HepG2 (cell line): Measurements from ENCODE around the gene F12. TPM values are rescaled to one million over a fixed set of nuclear protein-coding genes. Genes with fewer than 3 reads are reported as not detected.

Source experiments
- ADNP ChIP-seq: sonication (generic); formaldehyde crosslinking; IDR thresholded peaks from 2 replicates; pipeline ENCODE4 v1.4.0; 2020; ENCODE audit warnings: missing genetic modification reagents
- AGO2 ChIP-seq: fragments of 200-400 bp; formaldehyde crosslinking; optimal IDR thresholded peaks from 2 replicates; pipeline ENCODE3; 2017; ENCODE audit warnings: mild to moderate bottlenecking, low read depth, low read length, moderate library complexity
- ATF1 ChIP-seq: IDR thresholded peaks from 2 replicates; pipeline ENCODE4 v1.6.1; 2016; ENCODE audit warnings: mild to moderate bottlenecking, control low read depth
- CC2D1A ChIP-seq: sonication (generic); formaldehyde crosslinking; IDR thresholded peaks from 2 replicates; pipeline ENCODE4 v1.8.1; 2023; ENCODE audit warnings: mild to moderate bottlenecking, missing genetic modification reagents
- CREM ChIP-seq, 2 experiments: sonication (generic) in 1 of 2; formaldehyde crosslinking in 1 of 2; IDR thresholded peaks; 2 replicates each; pipeline versions ENCODE4 v1.4.0 to v1.6.1; 2016 to 2020; ENCODE audit warnings: antibody characterized with exemption in 1 of 2, mild to moderate bottlenecking in 1 of 2, missing genetic modification reagents in 1 of 2
- GATA4 ChIP-seq: sonication (generic); IDR thresholded peaks from 2 replicates; pipeline ENCODE4 v1.6.1; 2016; ENCODE audit warnings: antibody characterized with exemption, low read depth, borderline replicate concordance
- HDAC2 ChIP-seq: sonication (generic); formaldehyde crosslinking; IDR thresholded peaks from 2 replicates; pipeline ENCODE4 v1.4.0; 2020; ENCODE audit warnings: missing genetic modification reagents
- KDM3A ChIP-seq: IDR thresholded peaks from 2 replicates; pipeline ENCODE4 v1.6.1; 2018; ENCODE audit warnings: low read depth, missing compliant biosample characterization
- LCORL ChIP-seq, 2 experiments: fragments of 450-650 bp in 1 of 2; sonication (generic) in 1 of 2; formaldehyde crosslinking in 1 of 2; IDR thresholded peaks; 2 replicates each; pipeline versions ENCODE4 v1.5.0 to v1.6.1; 2017 to 2020; ENCODE audit warnings: antibody characterized with exemption in 1 of 2, missing genetic modification reagents in 1 of 2
- MXI1 ChIP-seq: IDR thresholded peaks from 3 replicates; pipeline ENCODE4 v1.6.1; 2012; ENCODE audit warnings: low read depth, low read length, inconsistent platforms, borderline replicate concordance
- PAF1 ChIP-seq: IDR thresholded peaks from 2 replicates; pipeline ENCODE4 v1.6.1; 2016; ENCODE audit warnings: missing genetic modification reagents, missing compliant biosample characterization
- POLR2AphosphoS5 ChIP-seq: IDR thresholded peaks from 2 replicates; pipeline ENCODE4 v1.6.1; 2012; ENCODE audit warnings: low read depth, low read length
- SALL1 ChIP-seq: sonication (generic); formaldehyde crosslinking; IDR thresholded peaks from 2 replicates; pipeline ENCODE4 v1.8.0; 2022; ENCODE audit warnings: mild to moderate bottlenecking, missing genetic modification reagents
- STAT5B ChIP-seq: sonication (generic); formaldehyde crosslinking; IDR thresholded peaks from 2 replicates; pipeline ENCODE4 v1.4.0; 2020; ENCODE audit warnings: missing genetic modification reagents
- TFE3 ChIP-seq: IDR thresholded peaks from 2 replicates; pipeline ENCODE4 v1.6.1; 2016
- TOE1 ChIP-seq: sonication (generic); formaldehyde crosslinking; IDR thresholded peaks from 2 replicates; pipeline ENCODE4 v1.4.0; 2020; ENCODE audit warnings: mild to moderate bottlenecking, missing genetic modification reagents
- ZBTB33 ChIP-seq: sonication (generic); formaldehyde crosslinking; IDR thresholded peaks from 2 replicates; pipeline ENCODE4 v1.4.0; 2020; ENCODE audit warnings: missing genetic modification reagents
- ZC3H13 ChIP-seq: sonication (generic); formaldehyde crosslinking; IDR thresholded peaks from 2 replicates; pipeline ENCODE4 v1.8.1; 2023; ENCODE audit warnings: mild to moderate bottlenecking, missing genetic modification reagents, moderate library complexity
- ZEB1 ChIP-seq: IDR thresholded peaks from 2 replicates; pipeline ENCODE4 v1.6.1; 2012; ENCODE audit warnings: mild to moderate bottlenecking, low read depth, inconsistent platforms; ENCODE audit not compliant: insufficient replicate concordance
- ZNF343 ChIP-seq: sonication (generic); formaldehyde crosslinking; IDR thresholded peaks from 2 replicates; pipeline ENCODE4 v1.4.0; 2020; ENCODE audit warnings: mild to moderate bottlenecking, missing genetic modification reagents
- ZNF468 ChIP-seq: sonication (generic); formaldehyde crosslinking; IDR thresholded peaks from 2 replicates; pipeline ENCODE4 v1.8.0; 2022; ENCODE audit warnings: mild to moderate bottlenecking, moderate library complexity, missing genetic modification reagents
- ZNF558 ChIP-seq: sonication (generic); formaldehyde crosslinking; IDR thresholded peaks from 2 replicates; pipeline ENCODE4 v1.9.0; 2022; ENCODE audit warnings: mild to moderate bottlenecking, missing genetic modification reagents, borderline replicate concordance
- ZNF777 ChIP-seq: sonication (generic); formaldehyde crosslinking; IDR thresholded peaks from 2 replicates; pipeline ENCODE4 v1.4.0; 2020; ENCODE audit warnings: missing genetic modification reagents
- polyA plus RNA-seq, 8 experiments: library from polyadenylated mRNA; depleted of rRNA in 3 of 8; stranded (reverse) in 7 of 8; unstranded in 1 of 8; fragments of >200 nt; fragmentation: Illumina TruSeq in 4 of 8; extraction: Trizol in 4 of 8; gene quantifications; 2 replicates each; pipeline versions ENCODE4 v1.2.1 to v1.2.3, GENCODE V29; 2011 to 2016; ENCODE audit warnings: low read depth in 4 of 8, missing spikeins in 1 of 8, mixed read lengths in 1 of 8; ENCODE audit not compliant: insufficient read depth in 1 of 8
- total RNA-seq, 5 experiments: library from RNA; depleted of rRNA; stranded (reverse); fragments of >200 nt; fragmentation: Illumina TruSeq; extraction: Trizol; gene quantifications; 2 replicates each; pipeline ENCODE4 v1.2.3, GENCODE V29; 2016; ENCODE audit warnings: low read depth in 1 of 5
- TF ChIP-seq, protein P1 (sequence below): sonication (generic); formaldehyde crosslinking; IDR thresholded peaks from 2 replicates; pipeline ENCODE4 v1.4.0; 2020; ENCODE audit warnings: missing genetic modification reagents
- TF ChIP-seq, protein P2 (sequence below): sonication (generic); formaldehyde crosslinking; IDR thresholded peaks from 2 replicates; pipeline ENCODE4 v1.4.0; 2020; ENCODE audit warnings: mild to moderate bottlenecking, missing genetic modification reagents

F12 gene
- total and polyA plus RNA-seq, 2 of the 13 experiments (the other 11 are each of a cell fraction or from before 2014, with no cell fraction given): 2.5 to 3.0 TPM

- TF ChIP-seq CREM (IDR thresholded peaks at IDR 0.05) (no peak), CREM (CRISPR knock-in tag; IDR thresholded peaks at IDR 0.05) (no peak), ZC3H13 (CRISPR knock-in tag) (no peak), LCORL (IDR thresholded peaks at IDR 0.05) (no peak), LCORL (CRISPR knock-in tag; IDR thresholded peaks at IDR 0.05) (peak; percentile 67; the same call in 1 of the 2 replicates), ADNP (CRISPR knock-in tag) (no peak), ZNF343 (0 out of 2 replicates have a peak, but pooled peaks have one; percentile 43), ZEB1 (no peak), POLR2AphosphoS5 (peak; percentile 45; the same call in 1 of the 2 replicates), TFE3 (CRISPR knock-in tag) (no peak), ZBTB33 (CRISPR knock-in tag) (no peak), KDM3A (no peak), MXI1 (0 out of 3 replicates have a peak, but pooled peaks have one; percentile 31), HDAC2 (CRISPR knock-in tag) (peak; percentile 63; the same call in 1 of the 2 replicates), AGO2 (no peak), ZNF777 (CRISPR knock-in tag) (no peak), ZNF468 (CRISPR knock-in tag) (no peak), PAF1 (CRISPR knock-in tag) (no peak), STAT5B (CRISPR knock-in tag) (no peak), SALL1 (CRISPR knock-in tag) (peak; percentile 87), GATA4 (no peak), TOE1 (CRISPR knock-in tag) (no peak), ATF1 (CRISPR knock-in tag) (no peak), CC2D1A (CRISPR knock-in tag) (no peak), ZNF558 (no peak)
- TF ChIP-seq, protein P1, sequence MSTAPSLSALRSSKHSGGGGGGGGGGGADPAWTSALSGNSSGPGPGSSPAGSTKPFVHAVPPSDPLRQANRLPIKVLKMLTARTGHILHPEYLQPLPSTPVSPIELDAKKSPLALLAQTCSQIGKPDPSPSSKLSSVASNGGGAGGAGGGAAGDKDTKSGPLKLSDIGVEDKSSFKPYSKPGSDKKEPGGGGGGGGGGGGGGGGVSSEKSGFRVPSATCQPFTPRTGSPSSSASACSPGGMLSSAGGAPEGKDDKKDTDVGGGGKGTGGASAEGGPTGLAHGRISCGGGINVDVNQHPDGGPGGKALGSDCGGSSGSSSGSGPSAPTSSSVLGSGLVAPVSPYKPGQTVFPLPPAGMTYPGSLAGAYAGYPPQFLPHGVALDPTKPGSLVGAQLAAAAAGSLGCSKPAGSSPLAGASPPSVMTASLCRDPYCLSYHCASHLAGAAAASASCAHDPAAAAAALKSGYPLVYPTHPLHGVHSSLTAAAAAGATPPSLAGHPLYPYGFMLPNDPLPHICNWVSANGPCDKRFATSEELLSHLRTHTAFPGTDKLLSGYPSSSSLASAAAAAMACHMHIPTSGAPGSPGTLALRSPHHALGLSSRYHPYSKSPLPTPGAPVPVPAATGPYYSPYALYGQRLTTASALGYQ: no peak
- TF ChIP-seq, protein P2, sequence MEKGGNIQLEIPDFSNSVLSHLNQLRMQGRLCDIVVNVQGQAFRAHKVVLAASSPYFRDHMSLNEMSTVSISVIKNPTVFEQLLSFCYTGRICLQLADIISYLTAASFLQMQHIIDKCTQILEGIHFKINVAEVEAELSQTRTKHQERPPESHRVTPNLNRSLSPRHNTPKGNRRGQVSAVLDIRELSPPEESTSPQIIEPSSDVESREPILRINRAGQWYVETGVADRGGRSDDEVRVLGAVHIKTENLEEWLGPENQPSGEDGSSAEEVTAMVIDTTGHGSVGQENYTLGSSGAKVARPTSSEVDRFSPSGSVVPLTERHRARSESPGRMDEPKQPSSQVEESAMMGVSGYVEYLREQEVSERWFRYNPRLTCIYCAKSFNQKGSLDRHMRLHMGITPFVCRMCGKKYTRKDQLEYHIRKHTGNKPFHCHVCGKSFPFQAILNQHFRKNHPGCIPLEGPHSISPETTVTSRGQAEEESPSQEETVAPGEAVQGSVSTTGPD (CRISPR knock-in tag): peak; percentile 65; the same call in 1 of the 2 replicates
Measured at GRCh38 chr5:177409043-177409801, at the start of gene F12 (continued).
